ENCODE results near the gene ZNF714.

ZNF714 gene

GRCh38 chr19:21092109-21092508 is 10.1 kb downstream of the ZNF714 start:
- TF ChIP-seq REST (IDR thresholded peaks at IDR 0.05; ENCODE audit: low read depth) (no peak), ZBTB7A (IDR thresholded peaks at IDR 0.05; ENCODE audit: low read depth) (no peak), USF1 (IDR thresholded peaks at IDR 0.05) (no peak), TAF1 (IDR thresholded peaks at IDR 0.05; ENCODE audit: low read depth) (no peak), EGR1 (IDR thresholded peaks at IDR 0.05) (no peak), TCF12 (IDR thresholded peaks at IDR 0.05; ENCODE audit: low read depth) (no peak), TEAD4 (IDR thresholded peaks at IDR 0.05) (no peak), CREB1 (IDR thresholded peaks at IDR 0.05; ENCODE audit: low read depth) (no peak), FOXM1 (IDR thresholded peaks at IDR 0.05; ENCODE audit: borderline replicate concordance, low read depth) (no peak), CEBPB (IDR thresholded peaks at IDR 0.05) (no peak), NFIC (IDR thresholded peaks at IDR 0.05) (no peak), EP300 (IDR thresholded peaks at IDR 0.05; ENCODE audit: borderline replicate concordance) (no peak)

- TF ChIP-seq USF1 (IDR thresholded peaks at IDR 0.05) (no peak), RAD21 (IDR thresholded peaks at IDR 0.05; ENCODE audit: low read depth) (no peak), TAF1 (IDR thresholded peaks at IDR 0.05; ENCODE audit: low read depth) (no peak), EP300 (IDR thresholded peaks at IDR 0.05; ENCODE audit: borderline replicate concordance) (no peak), TCF12 (IDR thresholded peaks at IDR 0.05; ENCODE audit: low read depth) (no peak), EGR1 (IDR thresholded peaks at IDR 0.05) (no peak), FOXM1 (IDR thresholded peaks at IDR 0.05; ENCODE audit: borderline replicate concordance, low read depth) (no peak), CREB1 (IDR thresholded peaks at IDR 0.05; ENCODE audit: low read depth) (no peak)
Measured at GRCh38 chr19:21094347-21095025, 12.5 kb downstream of the ZNF714 start.

GRCh38 chr19:21098291-21098690 is 16.3 kb downstream of the ZNF714 start:
- TF ChIP-seq TAF1 (IDR thresholded peaks at IDR 0.05; ENCODE audit: low read depth) (no peak), TCF12 (IDR thresholded peaks at IDR 0.05; ENCODE audit: low read depth) (no peak), YY1 (IDR thresholded peaks at IDR 0.05; ENCODE audit: low read depth) (no peak), RAD21 (IDR thresholded peaks at IDR 0.05; ENCODE audit: low read depth) (no peak), REST (IDR thresholded peaks at IDR 0.05; ENCODE audit: low read depth) (no peak), CEBPB (IDR thresholded peaks at IDR 0.05) (no peak), TEAD4 (IDR thresholded peaks at IDR 0.05) (no peak), NFIC (IDR thresholded peaks at IDR 0.05) (no peak), FOXM1 (IDR thresholded peaks at IDR 0.05; ENCODE audit: borderline replicate concordance, low read depth) (no peak), CREB1 (IDR thresholded peaks at IDR 0.05; ENCODE audit: low read depth) (no peak), MAX (IDR thresholded peaks at IDR 0.05) (no peak), ZBTB7A (IDR thresholded peaks at IDR 0.05; ENCODE audit: low read depth) (no peak), EGR1 (IDR thresholded peaks at IDR 0.05) (no peak), EP300 (IDR thresholded peaks at IDR 0.05; ENCODE audit: borderline replicate concordance) (no peak), USF1 (IDR thresholded peaks at IDR 0.05) (no peak)

GRCh38 chr19:21101521-21102242 is 19.7 kb downstream of the ZNF714 start:
- TF ChIP-seq CREB1 (IDR thresholded peaks at IDR 0.05; ENCODE audit: low read depth) (no peak), CEBPB (IDR thresholded peaks at IDR 0.05) (no peak), NFIC (IDR thresholded peaks at IDR 0.05) (no peak), RAD21 (IDR thresholded peaks at IDR 0.05; ENCODE audit: low read depth) (no peak), TAF1 (IDR thresholded peaks at IDR 0.05; ENCODE audit: low read depth) (no peak), FOXM1 (IDR thresholded peaks at IDR 0.05; ENCODE audit: borderline replicate concordance, low read depth) (no peak), USF1 (IDR thresholded peaks at IDR 0.05) (no peak), MAX (IDR thresholded peaks at IDR 0.05) (no peak)
